Medulla oblongata (tissue), 1 donor: ENCODE data around the gene NKD1.

ENCODE experiments used
- DNase-seq: peaks from one replicate; pipeline ENCODE4 v3.0.0-alpha.2; 2015; ENCODE audit errors: extremely low spot score

NKD1 gene

DNA sequence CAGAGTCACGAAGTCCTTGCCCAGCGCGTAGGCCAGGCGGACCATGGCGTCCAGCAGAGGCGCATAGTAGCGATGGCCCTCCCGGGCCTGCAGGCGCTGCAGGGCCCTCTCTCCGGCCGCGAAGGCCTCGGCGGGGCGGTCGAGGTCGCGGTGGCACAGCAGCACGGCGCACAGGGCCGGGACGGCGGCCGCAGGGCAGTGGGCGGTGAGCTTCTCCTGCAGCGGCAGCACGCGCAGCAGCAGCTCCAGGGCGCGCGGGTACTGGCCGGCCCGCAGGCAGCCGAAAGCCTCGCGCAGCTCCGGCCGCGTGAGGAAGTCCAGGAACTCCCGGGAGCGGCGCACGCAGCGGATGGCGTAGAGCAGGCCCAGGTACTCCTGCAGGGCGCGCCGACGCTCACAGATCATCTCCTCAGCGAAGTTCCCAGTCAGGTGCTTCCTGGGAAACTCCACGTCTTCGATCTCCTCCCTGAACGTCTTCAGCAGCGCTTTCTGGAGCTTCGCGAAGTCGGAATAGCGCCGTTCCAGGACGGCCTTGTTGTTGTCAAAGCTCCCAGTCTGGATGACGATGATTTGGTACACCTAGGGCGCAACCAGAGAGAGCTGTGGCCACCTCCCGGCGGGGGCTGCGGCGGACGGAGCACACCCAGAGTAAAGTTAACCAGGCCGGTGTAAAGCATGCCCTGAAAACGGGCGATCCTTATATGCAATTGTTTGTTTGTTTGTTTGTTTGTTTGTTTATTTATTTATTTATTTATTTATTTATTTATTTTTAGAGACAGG is 125.5 kb downstream of the NKD1 start:
- DNase-seq = no peak

DNA sequence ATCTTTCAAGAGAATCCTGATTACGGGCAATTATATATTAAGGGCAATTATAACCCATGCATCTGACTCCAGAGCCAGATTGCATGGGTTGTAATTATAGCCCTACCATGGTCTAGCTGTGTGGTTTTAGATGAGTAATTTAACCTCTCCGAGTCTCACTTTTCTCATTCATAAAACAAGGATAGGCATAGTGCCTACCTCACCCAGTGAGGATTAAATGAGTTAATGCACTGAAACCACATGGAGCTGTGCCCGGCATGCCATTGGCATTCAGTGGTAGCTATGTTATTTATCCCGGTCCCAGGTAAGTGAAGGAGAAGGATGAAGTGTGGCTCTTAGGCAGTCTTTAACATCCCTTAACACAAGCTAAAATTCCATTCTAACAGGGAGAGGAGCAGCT is 126.6 kb downstream of the NKD1 start:
- no peak for DNase-seq

DNA sequence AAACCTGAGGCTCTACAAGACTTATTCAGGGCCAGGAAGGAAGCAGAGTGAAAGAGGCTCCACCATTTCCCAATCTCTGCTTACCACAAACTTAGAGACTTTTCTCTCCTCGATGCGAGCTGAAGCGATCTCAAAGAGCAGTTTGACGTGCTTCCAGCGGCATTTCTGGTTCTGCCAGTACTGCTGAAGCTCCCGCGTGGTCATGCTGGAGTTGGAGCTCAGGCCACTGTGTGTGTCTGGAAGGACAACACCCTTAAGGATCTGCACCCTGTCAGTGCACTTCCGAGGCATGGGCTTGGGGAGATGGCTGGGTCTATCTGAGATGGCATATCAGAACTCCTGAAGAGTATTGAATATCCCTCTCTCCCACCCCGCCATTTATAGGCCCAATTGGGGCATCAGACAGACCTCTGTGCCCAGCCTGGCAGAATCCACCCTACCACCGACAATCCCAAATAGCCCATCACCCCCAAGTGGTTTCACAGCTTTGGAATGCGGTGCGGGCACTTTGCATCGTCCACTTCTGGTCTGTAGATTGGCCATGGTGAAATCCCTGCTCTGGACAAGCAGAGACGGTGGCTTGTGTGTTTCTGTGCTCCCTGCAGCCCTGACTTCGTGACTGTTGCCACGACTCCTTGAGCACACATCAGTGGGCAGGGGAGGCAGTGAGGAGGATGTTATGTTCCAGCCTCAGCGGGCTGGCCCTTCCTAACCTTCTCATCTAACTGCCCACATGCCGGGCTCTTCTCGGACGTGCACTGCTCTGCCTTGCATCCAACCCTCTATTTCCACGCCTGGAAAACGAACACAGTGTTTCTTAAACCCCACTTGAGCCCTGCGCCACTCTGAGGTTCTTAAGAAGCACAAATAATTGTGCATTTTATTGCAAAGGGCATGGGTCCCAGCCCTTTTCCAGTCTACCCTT is 127.8 kb downstream of the NKD1 start:
- no peak for DNase-seq

DNA sequence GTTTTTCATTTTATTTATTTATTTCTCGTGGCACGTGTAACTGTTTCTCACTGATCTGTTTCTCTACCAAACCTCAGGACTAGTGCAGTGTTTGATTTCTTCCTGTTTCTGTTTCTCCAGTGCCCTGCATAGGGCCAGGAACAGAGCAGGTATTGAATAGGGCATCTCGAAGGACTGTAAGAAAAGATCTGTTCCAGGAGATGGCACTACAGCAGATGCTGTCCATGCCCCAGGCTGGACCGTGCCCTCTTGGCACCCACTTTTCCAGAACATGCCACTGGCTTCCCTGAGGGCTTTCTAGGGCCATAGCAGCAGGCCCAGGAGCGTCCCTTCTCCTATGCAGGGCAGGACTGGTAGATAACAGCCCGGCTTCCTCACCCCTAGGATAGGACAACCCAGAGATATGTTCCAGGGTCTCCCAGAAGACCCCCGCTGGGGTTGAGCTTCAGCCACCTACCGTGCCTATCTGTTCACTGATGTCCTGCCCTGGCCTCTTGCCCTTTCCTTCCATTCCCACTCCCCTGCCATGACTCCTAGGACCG is 128.6 kb downstream of the NKD1 start:
- no peak for DNase-seq

DNA sequence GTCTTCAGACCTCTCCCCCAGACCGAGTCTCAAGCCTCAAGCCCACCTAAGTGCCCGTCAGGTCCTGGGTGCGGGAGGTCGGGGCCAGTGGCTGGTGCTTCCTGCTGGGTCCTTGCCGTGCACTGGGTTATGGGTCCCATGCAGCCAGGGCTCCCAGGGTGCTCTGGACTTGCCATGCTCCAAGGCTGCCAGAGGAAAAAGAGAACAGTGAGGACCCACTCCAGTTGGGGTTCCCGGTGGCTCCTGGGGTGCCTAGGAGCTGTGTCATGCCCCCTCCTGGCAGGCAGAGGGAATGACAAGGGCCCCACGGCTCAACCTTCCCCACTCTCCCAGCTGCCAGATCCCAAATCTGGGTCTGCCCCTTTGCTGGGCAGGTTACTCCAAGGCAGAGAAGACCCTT is 129.2 kb downstream of the NKD1 start:
- DNase-seq = no peak

DNA sequence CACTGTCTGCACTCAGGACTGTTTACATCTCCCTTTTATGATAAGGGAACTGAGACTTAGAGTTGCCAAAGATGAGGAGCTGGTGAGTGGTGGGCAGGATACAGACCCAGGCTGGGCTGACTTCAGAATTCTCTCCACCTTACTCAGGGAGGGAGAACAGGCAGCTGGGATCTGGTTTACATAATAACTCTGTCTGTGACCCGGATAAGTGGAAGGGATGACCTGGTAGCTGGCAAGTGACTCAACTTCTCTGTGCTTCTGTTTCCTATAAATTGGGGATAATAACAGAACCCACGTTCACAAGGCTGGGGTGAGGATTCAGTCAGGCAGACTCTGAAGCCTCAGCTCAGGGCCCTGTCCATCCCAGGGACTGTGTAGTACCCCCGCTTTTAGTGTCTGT is 130.3 kb downstream of the NKD1 start:
- no peak for DNase-seq

DNA sequence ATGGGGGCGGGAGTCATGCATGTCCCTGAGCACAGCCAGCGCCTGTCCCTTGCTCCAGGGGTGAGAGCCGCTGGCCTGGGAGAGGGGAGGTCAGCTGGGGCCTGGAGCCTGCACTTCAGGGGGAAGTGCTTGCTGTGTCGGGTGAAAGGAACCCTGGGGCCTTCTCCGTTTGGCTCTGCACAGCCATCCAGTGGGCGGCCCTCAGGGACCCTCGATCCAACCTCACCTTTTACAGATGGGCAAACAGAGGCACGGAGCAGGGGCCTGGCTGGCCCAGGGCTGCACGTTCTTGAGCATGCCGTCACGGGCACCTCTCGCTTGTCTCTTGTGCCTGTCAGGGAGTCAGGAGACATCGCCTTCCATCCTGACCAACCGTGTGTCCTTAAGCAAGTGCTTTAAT is 131.1 kb downstream of the NKD1 start:
- DNase-seq = no peak

DNA sequence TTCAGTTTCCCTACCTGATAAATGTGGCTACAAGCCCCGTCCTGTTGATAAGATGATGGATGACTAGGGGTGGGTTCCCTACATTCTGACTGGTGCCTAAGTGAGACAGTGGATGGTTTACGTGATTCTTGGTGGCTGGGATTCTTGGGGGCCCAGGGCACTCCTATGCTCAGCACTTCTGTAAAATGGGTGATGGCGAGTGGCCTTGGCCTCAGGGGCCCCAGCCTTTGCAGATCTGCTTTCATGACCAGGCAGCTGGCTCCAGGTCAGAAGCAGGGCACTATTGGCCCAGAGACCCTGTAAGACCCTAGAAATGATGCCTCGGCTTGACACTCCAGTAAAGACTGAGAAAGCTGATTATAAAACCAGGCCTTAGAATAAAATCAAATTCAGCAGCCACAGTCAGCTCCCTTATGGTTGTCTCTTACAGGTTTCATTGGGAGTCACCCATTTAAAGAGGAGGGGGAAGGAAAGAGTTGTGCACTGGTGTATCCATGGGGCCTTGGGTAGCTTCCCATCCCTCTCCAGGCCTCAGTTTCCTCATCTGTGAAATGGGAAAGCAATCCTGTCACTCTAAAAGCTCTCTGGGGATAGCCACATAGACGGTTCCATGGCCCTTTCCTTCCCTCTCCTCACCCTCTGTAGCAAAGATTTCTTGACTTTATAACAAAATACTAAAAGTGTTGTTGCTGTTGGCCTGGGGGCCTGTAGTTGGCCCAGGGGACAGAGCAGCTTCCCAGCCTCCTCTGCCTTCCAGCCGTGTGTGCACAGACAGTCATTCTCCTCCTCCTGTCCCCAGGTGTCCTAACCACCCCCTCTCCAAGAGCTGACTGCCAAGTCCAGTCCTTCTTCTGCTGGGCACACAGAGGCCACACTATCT is 131.7 kb downstream of the NKD1 start:
- no peak for DNase-seq

DNA sequence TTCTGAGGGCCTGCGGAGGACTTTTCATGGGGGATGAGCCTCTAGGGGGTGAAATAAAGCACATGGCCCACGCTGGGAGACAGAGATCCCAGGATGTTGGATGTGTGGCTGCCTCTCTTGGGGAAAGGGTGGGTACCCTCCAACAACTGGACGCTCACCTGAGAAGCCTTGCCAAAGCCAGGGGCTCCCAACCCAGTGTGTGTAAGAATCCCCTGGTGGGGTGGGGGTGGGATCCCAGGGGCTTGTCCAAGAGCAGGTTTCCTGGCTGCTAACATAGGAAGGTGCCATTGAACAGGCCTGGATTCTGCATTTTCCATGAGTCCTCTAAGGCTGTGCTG is 132.3 kb downstream of the NKD1 start:
- no peak for DNase-seq

DNA sequence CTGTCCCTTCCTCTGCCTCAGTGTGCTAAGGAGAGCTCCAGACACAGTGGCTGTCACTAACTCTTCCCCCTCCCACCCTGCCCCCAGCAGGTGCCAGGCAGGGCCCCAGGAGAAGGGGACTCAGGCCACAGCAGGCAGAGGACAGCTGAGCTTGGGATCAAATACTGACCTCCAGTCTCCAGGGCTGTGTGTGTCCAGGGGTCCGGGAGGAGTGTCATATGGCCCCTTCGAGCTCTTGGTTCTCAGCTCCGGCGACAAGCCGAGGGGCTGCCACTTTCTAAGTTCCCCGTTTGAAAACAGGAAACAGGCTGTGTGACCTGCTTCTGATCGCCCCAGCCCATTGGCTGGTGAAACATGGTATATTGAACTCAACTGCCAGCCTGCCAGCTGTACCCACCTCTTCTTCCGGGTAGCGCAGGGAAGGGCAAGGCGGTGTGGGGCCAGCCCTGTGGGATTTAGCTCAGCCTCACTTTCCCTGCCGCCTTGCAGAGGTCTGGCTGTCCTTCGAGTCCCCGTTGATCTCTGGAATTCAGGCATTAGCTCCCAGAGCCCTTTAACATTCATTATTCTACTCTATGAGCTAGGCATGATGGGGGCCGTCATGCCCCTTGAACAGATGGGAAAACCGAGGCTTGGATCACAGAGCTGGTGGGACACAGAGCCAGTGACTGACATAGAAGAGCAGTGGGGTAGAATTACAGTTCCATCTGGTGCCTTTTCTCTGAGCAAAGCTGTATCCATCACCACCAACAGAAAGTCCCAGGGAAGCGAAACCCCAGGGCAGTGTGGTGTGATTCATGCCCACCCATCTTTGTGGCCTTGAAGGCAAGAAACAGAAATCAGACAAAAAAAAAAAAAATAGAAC is 133.1 kb downstream of the NKD1 start, which contains the start of gene SNX20:
Gene SNX20, minus strand, starts transcription at position 292 of the 865 bp plus-strand sequence. CDS start 3,786 bp downstream, outside the sequence.
- peak; percentile 50 for DNase-seq

DNA sequence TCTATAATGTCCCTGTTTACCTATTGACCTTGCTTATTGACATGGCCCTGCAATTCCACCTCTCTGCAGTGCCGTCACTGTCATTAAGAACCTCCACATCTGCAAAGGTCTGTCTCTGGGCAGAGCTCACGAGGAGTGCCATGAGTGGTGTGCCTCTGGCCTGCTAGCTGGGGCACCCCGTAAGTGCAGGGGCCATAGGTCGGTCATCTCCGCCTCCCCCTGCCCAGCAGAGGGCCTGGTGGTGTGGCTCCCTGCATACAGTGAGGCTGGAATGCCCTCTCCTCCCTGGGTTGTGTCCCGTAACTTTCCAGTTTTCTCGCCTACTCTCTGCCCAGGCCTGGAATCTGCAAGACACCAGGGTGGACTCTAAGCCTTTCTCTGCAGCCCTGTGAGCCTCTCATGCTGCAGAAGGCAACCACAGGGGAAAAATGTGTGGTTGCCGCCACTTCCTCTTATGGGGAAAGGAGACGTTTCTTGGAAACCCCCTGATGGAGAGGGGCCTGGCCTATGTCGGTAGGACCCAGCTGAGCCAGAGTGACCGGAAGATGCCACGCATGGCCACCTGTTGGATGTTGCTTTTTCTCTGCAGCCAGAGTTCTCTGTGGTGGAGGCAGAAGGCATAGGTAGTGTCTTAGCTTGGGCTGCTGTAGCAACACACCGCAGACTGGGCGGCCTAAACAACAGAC is 135.6 kb downstream of the NKD1 start:
- DNase-seq = peak; percentile 68

DNA sequence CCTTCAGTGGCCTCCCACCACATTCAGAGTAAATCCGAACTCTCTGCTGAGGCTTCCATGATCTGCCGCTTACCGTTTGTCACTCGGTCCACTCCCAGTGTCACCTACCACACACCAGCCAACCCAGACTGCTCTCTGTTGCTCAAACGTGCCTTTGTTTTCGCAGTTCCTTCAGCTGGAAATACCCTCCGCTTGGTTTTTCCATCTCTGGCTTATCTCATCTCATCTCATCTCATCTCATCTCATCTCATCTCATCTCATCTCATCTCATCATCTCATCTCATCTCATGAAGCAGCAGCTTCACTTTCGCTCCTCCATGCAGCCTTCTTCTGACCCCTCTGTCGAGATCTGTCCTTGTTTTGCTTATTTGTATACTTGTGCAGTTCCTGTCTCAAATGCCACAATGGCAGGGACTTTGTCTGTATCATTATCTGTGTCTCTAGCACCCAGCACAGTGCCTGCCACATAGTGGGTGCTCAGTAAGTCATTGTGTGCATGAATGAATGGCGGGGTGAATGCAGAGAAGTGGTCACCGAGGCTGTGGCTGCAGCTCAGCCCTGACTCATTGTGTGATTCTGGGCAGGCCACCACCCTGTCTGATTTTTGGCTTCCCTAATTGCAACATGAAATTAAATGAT is 136.7 kb downstream of the NKD1 start:
- no peak for DNase-seq

DNA sequence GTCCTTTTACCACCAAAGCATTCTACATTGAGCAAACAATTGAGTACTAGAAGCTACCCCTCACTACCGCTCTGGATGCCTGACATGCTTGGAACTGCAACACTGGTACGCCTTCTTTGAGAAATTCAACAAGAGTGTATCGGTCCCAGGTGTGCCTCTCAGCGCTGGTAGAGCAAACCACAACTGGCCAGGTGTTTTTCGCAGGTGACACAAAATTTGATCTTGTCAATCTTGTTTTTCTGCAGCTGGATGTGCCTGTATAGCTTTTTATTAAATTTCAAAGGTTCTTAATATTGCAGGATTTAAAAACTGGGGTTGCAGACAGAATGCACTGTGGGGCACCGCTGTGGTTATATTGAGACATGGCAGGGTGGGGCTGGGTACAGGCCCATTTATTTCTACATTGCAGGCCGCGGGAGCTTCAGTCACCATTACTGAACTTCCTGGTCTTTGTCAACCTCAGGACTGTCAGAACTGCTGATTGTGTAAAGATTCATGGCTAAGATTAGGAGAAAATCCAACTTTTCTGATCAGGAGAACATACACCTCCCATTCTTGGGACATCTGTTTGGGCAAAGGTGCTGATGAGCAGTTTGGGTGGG is 137.4 kb downstream of the NKD1 start:
- DNase-seq = no peak

DNA sequence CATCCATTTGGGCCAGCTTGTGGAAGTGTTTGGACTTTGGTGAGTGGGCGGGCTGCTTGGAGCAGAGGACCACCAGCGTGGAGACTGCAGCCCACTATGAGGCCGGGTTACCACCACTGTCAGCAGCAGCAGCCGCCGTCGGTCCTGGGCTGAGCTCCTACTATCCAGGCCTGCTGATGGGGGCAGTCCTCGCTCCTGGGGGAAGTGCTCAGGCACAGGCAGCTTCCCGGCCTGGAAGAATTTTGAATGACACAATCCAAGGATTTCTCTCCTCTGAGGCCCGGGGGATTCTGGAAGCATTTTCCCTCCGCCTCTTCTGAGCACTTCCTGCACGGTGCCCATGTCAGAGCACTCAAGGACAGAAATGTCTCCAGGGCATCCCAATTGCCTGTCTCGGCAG is 139.9 kb downstream of the NKD1 start:
- DNase-seq = no peak

DNA sequence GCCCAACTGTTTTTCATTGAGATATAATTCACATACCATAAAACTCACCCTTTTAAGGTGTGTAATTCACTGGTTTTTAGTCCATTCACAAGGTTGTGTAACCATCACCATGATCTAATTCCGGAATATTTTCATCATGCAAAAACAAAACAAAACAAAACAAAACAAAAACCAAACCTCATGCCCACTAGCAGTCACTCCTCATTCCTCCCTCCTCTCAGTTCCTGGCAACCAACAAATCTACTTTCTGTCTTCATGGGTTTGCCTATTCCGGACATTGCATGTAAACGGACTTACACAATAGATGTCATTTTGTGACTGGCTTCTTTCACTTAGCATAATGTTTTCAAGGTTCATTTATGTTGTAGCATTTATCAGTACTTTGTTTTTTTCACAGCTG is 140.7 kb downstream of the NKD1 start:
- no peak for DNase-seq

DNA sequence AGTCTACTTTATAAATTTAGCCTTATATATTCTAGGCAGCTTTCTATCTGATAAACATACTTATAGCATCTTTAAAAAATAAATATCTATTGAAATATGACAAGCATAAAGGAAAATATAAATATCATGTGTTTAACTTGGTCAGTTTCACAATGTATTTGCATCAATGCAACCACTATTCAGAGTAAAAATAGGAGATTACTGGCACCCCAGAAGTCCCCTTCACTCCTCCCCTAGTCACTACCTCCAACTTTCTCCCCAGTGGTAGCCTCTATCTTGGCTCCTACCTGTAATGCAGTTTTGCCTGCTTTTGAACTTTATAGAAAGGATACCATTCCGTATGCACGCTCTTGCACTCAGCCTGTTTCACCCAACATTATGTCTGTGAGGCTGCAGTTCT is 142.0 kb downstream of the NKD1 start:
- no peak for DNase-seq

DNA sequence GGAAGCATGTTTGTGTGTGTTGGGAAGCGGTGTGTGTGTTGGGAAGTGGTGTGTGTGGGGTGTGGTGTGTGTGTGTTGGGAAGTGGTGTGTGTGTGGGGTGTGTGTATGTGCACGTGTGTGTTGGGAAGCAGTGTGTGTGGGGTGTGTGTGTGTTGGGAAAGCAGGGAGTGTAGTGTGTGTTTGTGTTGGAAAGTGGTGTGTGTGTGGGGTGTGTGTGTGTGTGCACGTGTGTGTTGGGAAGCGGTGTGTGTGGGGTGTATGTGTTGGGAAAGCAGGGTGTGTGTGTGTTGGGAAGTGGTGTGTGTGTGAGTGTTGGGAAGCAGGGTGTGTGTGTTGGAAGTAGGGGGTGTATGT is 144.4 kb downstream of the NKD1 start:
- no peak for DNase-seq

DNA sequence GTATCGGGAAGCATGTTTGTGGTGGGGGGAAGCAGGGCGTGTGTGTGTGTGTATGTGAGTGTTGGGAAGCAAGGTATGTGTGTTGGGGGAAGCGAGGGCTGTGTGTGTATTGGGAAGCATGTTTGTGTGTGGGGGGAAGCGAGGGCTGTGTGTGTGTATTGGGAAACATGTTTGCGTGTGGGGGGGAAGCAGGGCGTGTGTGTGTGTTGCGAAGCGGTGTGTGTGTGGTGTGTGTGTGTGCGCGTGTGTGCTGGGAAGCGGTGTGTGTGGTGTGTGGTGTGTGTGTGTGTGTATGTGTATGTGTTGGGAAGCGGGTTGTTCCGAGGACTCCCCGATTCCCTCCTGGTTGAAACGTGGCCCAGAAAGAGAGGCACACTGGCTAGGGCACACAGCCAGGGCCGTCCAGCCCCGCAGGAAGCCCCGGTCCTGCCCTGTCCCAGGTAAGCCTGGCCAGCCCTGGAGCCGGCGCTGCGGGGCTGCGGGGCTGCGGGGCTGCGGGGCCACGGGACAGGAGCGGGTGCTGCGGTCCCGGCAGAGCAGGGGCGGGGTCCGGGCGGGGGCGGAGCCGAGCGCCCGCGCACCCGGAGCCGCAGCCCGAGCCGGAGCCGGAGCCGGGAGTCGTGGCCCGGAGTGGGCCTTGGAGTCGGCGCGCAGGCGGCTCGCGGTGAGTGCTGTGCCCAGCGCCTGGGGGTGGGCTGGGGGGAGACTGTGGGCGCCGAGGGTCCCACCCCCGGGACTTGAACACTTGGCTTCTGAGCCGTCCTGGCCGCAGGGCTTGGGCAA is 145.0 kb downstream of the NKD1 start, which contains the start of gene NOD2:
Gene NOD2, plus strand, starts transcription at position 608 of the 783 bp plus-strand sequence. CDS start 5,890 bp downstream, outside the sequence.
- no peak for DNase-seq
